ENCODE data around the gene INSR. TPM values are rescaled to one million over a fixed set of nuclear protein-coding genes. Genes with fewer than 3 reads are reported as not detected.

INSR gene
- total and polyA plus RNA-seq, 2 of the 8 experiments (the other 6 are each of a cell fraction or from before 2014, with no cell fraction given) = 13.1 to 48.7 TPM

DNA sequence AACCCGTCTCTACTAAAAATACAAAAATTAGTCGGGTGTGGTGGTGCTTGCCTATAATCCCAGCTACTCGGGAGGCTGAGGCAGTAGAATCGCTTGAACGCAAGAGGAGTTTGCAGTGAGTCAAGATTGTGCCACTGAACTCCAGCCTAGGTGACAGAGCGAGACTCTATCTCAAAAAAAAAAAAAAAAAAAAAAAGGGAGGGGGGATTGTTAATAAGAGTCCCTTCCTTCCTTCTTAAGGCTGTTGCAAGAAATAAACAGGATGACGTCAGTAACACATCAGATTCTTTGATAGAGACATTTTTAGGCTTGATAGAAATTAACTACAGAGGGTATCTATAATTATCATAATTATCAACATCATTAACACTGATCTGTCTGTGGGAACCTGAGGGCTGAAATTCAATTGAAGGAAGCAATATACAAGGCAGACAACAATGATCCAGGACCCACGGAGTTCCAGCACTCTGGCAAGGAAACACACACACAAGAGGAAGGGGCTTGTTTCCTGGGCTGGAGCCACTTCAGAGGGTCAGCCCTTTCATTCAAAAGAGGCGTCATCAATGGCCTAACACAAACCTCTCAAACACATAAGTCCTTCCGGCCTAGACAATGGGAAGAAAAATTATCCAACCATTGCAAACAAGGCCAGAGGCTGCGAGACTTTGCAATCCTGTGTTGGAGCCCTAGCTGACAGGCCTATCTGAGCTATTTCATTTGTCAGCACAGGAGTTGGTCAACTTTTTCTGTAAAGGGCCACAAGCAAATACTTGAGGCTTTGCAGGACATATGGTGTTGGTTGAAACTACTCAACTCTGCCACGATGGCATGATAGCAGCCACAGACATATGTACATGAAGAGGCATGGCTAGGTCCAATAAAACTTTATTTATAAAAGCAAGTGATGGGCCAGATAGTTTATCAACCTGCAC is 105.2 kb downstream of the INSR start (continued):
- TF ChIP-seq SP4 (IDR thresholded peaks at IDR 0.05; ENCODE audit: low read length) = no peak
- TF ChIP-seq YY1 (IDR thresholded peaks at IDR 0.05; ENCODE audit: low read depth, low read length) = no peak
- TF ChIP-seq KDM5A (IDR thresholded peaks at IDR 0.05; ENCODE audit: low read length) = no peak
- no peak for TF ChIP-seq NANOG (IDR thresholded peaks at IDR 0.05; ENCODE audit: insufficient read depth, low read depth, low read length, poor library complexity, severe bottlenecking)
- TF ChIP-seq SIX5 (IDR thresholded peaks at IDR 0.05; ENCODE audit: low read depth, low read length) = no peak

All from H1 (cell line).